Measurements from ENCODE around the gene LRSAM1. TPM values are rescaled to one million over a fixed set of nuclear protein-coding genes. Genes with fewer than 3 reads are reported as not detected.

The LRSAM1 gene
- total and polyA plus RNA-seq, 4 donors, result 6.6 to 9.7 (median 7.1) TPM

DNA sequence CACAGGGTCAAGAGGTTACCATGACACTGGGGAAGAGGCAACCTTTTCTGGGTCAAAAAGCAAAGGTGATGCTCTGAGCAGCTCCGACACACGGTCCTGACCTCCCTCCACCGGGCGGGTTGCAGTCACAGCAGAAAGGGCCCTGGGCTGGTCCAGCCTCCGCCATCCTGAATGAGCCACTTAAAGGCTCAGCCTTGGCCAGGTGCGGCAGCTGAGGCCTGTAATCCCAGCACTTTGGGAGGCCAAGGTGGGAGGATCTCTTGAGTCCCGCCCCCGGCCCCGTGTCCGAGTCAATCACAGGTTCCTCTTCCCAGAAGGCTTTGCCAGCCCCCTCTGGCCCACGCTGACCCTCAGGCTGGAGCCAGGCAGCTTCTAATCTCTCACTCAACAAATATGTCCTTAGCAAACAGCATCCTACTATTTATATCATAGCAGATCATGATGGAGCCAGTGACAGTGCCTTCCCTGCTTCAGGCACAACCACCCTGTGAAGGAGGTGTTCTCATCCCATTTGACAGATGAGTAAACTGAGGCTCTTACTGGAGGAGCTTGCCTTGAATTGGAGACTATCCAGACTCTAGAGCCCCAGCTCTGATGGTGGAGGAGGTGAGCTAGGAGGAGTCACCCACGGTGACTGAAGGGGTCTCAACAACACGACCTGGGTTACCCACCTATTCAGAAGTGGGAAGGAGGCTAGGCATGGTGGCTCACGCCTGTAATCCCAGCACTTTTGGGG lies 79.1 kb downstream of the LRSAM1 start:
- DNase-seq (ENCODE audit: low spot score), result no peak
- H3K4me3 ChIP-seq (ENCODE audit: low read depth in 1 of 3, low read length in 3 of 3), result no peak overlapping the region
- TF ChIP-seq RXRA (IDR thresholded peaks at IDR 0.05), result no peak
- no peak for TF ChIP-seq GABPA (IDR thresholded peaks at IDR 0.05 in 1 of 2, conservative IDR thresholded peaks at IDR 0.05 in 1 of 2)
- TF ChIP-seq, protein P1, sequence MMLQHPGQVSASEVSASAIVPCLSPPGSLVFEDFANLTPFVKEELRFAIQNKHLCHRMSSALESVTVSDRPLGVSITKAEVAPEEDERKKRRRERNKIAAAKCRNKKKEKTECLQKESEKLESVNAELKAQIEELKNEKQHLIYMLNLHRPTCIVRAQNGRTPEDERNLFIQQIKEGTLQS (IDR thresholded peaks at IDR 0.05), result no peak
- TF ChIP-seq HNF4A (conservative IDR thresholded peaks at IDR 0.05), result no peak
- TF ChIP-seq, protein P2, sequence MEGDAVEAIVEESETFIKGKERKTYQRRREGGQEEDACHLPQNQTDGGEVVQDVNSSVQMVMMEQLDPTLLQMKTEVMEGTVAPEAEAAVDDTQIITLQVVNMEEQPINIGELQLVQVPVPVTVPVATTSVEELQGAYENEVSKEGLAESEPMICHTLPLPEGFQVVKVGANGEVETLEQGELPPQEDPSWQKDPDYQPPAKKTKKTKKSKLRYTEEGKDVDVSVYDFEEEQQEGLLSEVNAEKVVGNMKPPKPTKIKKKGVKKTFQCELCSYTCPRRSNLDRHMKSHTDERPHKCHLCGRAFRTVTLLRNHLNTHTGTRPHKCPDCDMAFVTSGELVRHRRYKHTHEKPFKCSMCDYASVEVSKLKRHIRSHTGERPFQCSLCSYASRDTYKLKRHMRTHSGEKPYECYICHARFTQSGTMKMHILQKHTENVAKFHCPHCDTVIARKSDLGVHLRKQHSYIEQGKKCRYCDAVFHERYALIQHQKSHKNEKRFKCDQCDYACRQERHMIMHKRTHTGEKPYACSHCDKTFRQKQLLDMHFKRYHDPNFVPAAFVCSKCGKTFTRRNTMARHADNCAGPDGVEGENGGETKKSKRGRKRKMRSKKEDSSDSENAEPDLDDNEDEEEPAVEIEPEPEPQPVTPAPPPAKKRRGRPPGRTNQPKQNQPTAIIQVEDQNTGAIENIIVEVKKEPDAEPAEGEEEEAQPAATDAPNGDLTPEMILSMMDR (IDR thresholded peaks at IDR 0.05; ENCODE audit: low read depth, low read length, missing input control), result no peak
- TF ChIP-seq FOXA1 (IDR thresholded peaks at IDR 0.05), result no peak
- TF ChIP-seq, protein P3, sequence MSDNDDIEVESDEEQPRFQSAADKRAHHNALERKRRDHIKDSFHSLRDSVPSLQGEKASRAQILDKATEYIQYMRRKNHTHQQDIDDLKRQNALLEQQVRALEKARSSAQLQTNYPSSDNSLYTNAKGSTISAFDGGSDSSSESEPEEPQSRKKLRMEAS (IDR thresholded peaks at IDR 0.05), result no peak
- TF ChIP-seq TAF1 (conservative IDR thresholded peaks at IDR 0.05), result no peak
- TF ChIP-seq, protein P4, sequence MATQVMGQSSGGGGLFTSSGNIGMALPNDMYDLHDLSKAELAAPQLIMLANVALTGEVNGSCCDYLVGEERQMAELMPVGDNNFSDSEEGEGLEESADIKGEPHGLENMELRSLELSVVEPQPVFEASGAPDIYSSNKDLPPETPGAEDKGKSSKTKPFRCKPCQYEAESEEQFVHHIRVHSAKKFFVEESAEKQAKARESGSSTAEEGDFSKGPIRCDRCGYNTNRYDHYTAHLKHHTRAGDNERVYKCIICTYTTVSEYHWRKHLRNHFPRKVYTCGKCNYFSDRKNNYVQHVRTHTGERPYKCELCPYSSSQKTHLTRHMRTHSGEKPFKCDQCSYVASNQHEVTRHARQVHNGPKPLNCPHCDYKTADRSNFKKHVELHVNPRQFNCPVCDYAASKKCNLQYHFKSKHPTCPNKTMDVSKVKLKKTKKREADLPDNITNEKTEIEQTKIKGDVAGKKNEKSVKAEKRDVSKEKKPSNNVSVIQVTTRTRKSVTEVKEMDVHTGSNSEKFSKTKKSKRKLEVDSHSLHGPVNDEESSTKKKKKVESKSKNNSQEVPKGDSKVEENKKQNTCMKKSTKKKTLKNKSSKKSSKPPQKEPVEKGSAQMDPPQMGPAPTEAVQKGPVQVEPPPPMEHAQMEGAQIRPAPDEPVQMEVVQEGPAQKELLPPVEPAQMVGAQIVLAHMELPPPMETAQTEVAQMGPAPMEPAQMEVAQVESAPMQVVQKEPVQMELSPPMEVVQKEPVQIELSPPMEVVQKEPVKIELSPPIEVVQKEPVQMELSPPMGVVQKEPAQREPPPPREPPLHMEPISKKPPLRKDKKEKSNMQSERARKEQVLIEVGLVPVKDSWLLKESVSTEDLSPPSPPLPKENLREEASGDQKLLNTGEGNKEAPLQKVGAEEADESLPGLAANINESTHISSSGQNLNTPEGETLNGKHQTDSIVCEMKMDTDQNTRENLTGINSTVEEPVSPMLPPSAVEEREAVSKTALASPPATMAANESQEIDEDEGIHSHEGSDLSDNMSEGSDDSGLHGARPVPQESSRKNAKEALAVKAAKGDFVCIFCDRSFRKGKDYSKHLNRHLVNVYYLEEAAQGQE (IDR thresholded peaks at IDR 0.05), result no peak
- TF ChIP-seq SP1 (IDR thresholded peaks at IDR 0.05), result no peak
- no peak for TF ChIP-seq EGR1 (IDR thresholded peaks at IDR 0.05; ENCODE audit: low read depth in 2 of 2)
- TF ChIP-seq FOXA2 (IDR thresholded peaks at IDR 0.05), result no peak
- H3K4me1 ChIP-seq (ENCODE audit: control insufficient read depth in 4 of 4, insufficient read depth in 4 of 4, low read length in 3 of 4), result peaks cover 0 to 8% (median 0%) of the 10 kb centered on the region in 4 donors
- no peaks in the 10 kb centered on the region for H3K27me3 ChIP-seq (ENCODE audit: control insufficient read depth in 4 of 4, insufficient read depth in 4 of 4, low read length in 3 of 4)
- peaks cover 0 to 6% (median 5%) of the 10 kb centered on the region in 4 donors for H3K9me3 ChIP-seq (ENCODE audit: control insufficient read depth in 4 of 4, low read length in 3 of 4)
- H3K27ac ChIP-seq (ENCODE audit: low read depth in 1 of 2, low read length in 2 of 2), result peak overlapping the region in 1 of 2 donors; percentile 47
- H3K9ac ChIP-seq (ENCODE audit: low read depth in 1 of 2, low read length in 2 of 2), result no peak overlapping the region
- no peaks in the 10 kb centered on the region for H3K36me3 ChIP-seq (ENCODE audit: control insufficient read depth in 4 of 4, insufficient read depth in 3 of 4, low read depth in 1 of 4, low read length in 3 of 4)
- WGBS, result 88% methylated on average over 14 of the region's 14 CpGs

DNA sequence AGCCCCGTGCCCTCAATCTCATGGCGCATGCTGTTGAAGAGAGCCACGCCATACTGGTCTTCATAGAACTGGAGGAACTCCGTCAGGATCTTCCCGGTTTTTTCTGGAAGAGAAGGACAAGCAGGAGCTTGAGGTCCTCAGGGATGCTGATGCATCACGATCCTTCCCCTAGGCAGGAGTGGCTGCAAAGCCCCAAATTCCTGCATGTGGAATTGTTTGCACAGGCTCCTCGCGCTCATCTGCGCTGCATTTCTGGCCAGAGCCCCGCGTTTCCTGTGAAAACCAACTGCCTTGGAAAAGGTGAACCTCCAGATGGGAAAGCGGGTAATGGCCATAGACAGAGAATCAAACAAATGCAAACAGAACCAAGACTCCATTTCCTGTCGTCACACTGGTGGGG lies 80.4 kb downstream of the LRSAM1 start:
- no peak for TF ChIP-seq HNF4A (conservative IDR thresholded peaks at IDR 0.05)
- TF ChIP-seq, protein P2 (IDR thresholded peaks at IDR 0.05; ENCODE audit: low read depth, low read length, missing input control), result no peak
- TF ChIP-seq, protein P1 (IDR thresholded peaks at IDR 0.05), result no peak
- no peak for TF ChIP-seq FOXA2 (IDR thresholded peaks at IDR 0.05)
- no peak for TF ChIP-seq GABPA (IDR thresholded peaks at IDR 0.05 in 1 of 2, conservative IDR thresholded peaks at IDR 0.05 in 1 of 2)
- TF ChIP-seq, protein P5, sequence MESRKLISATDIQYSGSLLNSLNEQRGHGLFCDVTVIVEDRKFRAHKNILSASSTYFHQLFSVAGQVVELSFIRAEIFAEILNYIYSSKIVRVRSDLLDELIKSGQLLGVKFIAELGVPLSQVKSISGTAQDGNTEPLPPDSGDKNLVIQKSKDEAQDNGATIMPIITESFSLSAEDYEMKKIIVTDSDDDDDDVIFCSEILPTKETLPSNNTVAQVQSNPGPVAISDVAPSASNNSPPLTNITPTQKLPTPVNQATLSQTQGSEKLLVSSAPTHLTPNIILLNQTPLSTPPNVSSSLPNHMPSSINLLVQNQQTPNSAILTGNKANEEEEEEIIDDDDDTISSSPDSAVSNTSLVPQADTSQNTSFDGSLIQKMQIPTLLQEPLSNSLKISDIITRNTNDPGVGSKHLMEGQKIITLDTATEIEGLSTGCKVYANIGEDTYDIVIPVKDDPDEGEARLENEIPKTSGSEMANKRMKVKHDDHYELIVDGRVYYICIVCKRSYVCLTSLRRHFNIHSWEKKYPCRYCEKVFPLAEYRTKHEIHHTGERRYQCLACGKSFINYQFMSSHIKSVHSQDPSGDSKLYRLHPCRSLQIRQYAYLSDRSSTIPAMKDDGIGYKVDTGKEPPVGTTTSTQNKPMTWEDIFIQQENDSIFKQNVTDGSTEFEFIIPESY (IDR thresholded peaks at IDR 0.05), result no peak
- no peak for TF ChIP-seq RXRA (IDR thresholded peaks at IDR 0.05)
- TF ChIP-seq FOXA1 (IDR thresholded peaks at IDR 0.05), result no peak
- no peak for TF ChIP-seq NR2F2 (IDR thresholded peaks at IDR 0.05)
- TF ChIP-seq TAF1 (conservative IDR thresholded peaks at IDR 0.05), result no peak
- TF ChIP-seq JUND (IDR thresholded peaks at IDR 0.05), result no peak
- TF ChIP-seq, protein P3 (IDR thresholded peaks at IDR 0.05), result no peak
- TF ChIP-seq SP1 (IDR thresholded peaks at IDR 0.05), result no peak

More for the DNA sequence above, 80.4 kb downstream of the LRSAM1 start:
- no peak for DNase-seq (ENCODE audit: low spot score)
- Histone ChIP-seq H3K4me1 (ENCODE audit: control insufficient read depth in 4 of 4, insufficient read depth in 4 of 4, low read length in 3 of 4) (peaks cover 0 to 8% (median 0%) of the 10 kb centered on the region in 4 donors), H3K27me3 (ENCODE audit: control insufficient read depth in 4 of 4, insufficient read depth in 4 of 4, low read length in 3 of 4) (no peaks in the 10 kb centered on the region), H3K4me3 (ENCODE audit: low read depth in 1 of 3, low read length in 3 of 3) (no peak overlapping the region), H3K9me3 (ENCODE audit: control insufficient read depth in 4 of 4, low read length in 3 of 4) (no peaks in the 10 kb centered on the region), H3K9ac (ENCODE audit: low read depth in 1 of 2, low read length in 2 of 2) (no peak overlapping the region), H3K36me3 (ENCODE audit: control insufficient read depth in 4 of 4, insufficient read depth in 3 of 4, low read depth in 1 of 4, low read length in 3 of 4) (no peaks in the 10 kb centered on the region), H3K27ac (ENCODE audit: low read depth in 1 of 2, low read length in 2 of 2) (no peak overlapping the region)
- WGBS, result 84% methylated on average over 13 of the region's 13 CpGs

Data from liver (tissue), 9 donors.